Left kidney (tissue), 2 donors: Measurements from ENCODE around the gene RSKR. TPM values are rescaled to one million over a fixed set of nuclear protein-coding genes. Genes with fewer than 3 reads are reported as not detected.
"Not testable (repeated sequence)": the region's sequence is repeated elsewhere in the genome, so short reads cannot be mapped to it uniquely, and the experiment has no call there.

Source experiments
- DNase-seq: peaks from one replicate; pipeline ENCODE4 v3.0.0-alpha.2; 2013
- polyA plus RNA-seq: library from polyadenylated mRNA; unstranded; fragments of 120-200 nt; gene quantifications from one replicate; pipeline ENCODE4 v1.2.1, GENCODE V29; 2013; ENCODE audit not compliant: insufficient read length

The RSKR gene
- polyA plus RNA-seq, 1 donor = 30.4 TPM

- DNase-seq = no peak
Observed at GRCh38 chr17:28579526-28579925, 34.5 kb downstream of the RSKR start.

- DNase-seq = no peak
Observed at GRCh38 chr17:28578246-28579195, 35.5 kb downstream of the RSKR start.

- no peak for DNase-seq
Observed at GRCh38 chr17:28577466-28577824, 36.5 kb downstream of the RSKR start.

- DNase-seq = peak; percentile 85
Observed at GRCh38 chr17:28576758-28577465, 37.1 kb downstream of the RSKR start, which contains the start of gene ALDOC. ALDOC (minus strand) TSS chr17:28576895; CDS start chr17:28575532, 1,363 bp downstream.

GRCh38 chr17:28576016-28576415, 38.0 kb downstream of the RSKR start:
- DNase-seq = not testable (repeated sequence)

- DNase-seq = no peak
Observed at GRCh38 chr17:28575126-28575795, 38.7 kb downstream of the RSKR start.

GRCh38 chr17:28574526-28574925, 39.5 kb downstream of the RSKR start:
- no peak for DNase-seq

GRCh38 chr17:28573966-28574480, 40.0 kb downstream of the RSKR start:
- no peak for DNase-seq

GRCh38 chr17:28573521-28573920, 40.5 kb downstream of the RSKR start:
- DNase-seq = no peak

- no peak for DNase-seq
Observed at GRCh38 chr17:28573040-28573380, 41.0 kb downstream of the RSKR start.

GRCh38 chr17:28572259-28573039, 41.5 kb downstream of the RSKR start:
- DNase-seq = no peak

GRCh38 chr17:28571361-28572122, 42.4 kb downstream of the RSKR start, which contains the start of gene PIGS:
PIGS (minus strand) TSS chr17:28571524; CDS start chr17:28571496, 28 bp downstream.
- peak; percentile 82 for DNase-seq

- peak; percentile 22 for DNase-seq
Observed at GRCh38 chr17:28570716-28571360, 43.1 kb downstream of the RSKR start.

GRCh38 chr17:28569446-28569845, 44.5 kb downstream of the RSKR start:
- DNase-seq = no peak

GRCh38 chr17:28567604-28568003, 46.4 kb downstream of the RSKR start:
- DNase-seq = no peak

GRCh38 chr17:28563475-28563874, 50.5 kb downstream of the RSKR start:
- DNase-seq = peak; percentile 14
